GM12801 (cell line): ENCODE results near the gene CEBPB.

ENCODE experiments used
- TF ChIP-seq, protein P1 (sequence below): IDR thresholded peaks from one replicate; pipeline ENCODE4 v1.5.1; 2011; ENCODE audit warnings: control low read depth; ENCODE audit not compliant: insufficient read length; ENCODE audit errors: extremely low read depth

CEBPB gene

DNA sequence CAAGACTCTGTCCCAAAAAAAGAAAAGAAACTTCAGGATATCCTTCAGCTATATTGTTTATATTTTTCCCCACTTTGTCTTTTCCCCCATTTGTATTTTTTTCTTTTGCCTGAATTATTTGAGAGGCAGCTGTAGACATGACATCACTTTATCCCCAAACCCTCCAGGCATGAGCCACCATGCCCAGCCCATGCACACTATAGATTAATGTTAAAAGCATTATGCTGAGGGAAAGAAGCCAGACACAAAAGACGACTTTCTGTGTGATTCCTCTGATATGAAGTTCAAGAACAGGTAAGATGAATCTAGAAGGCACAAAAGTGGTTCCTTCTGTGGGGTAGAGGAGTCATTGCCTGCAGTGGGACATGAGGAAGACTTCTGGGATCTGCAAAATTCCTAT is 16.4 kb downstream of the CEBPB start:
- TF ChIP-seq, protein P1, sequence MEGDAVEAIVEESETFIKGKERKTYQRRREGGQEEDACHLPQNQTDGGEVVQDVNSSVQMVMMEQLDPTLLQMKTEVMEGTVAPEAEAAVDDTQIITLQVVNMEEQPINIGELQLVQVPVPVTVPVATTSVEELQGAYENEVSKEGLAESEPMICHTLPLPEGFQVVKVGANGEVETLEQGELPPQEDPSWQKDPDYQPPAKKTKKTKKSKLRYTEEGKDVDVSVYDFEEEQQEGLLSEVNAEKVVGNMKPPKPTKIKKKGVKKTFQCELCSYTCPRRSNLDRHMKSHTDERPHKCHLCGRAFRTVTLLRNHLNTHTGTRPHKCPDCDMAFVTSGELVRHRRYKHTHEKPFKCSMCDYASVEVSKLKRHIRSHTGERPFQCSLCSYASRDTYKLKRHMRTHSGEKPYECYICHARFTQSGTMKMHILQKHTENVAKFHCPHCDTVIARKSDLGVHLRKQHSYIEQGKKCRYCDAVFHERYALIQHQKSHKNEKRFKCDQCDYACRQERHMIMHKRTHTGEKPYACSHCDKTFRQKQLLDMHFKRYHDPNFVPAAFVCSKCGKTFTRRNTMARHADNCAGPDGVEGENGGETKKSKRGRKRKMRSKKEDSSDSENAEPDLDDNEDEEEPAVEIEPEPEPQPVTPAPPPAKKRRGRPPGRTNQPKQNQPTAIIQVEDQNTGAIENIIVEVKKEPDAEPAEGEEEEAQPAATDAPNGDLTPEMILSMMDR: no peak

DNA sequence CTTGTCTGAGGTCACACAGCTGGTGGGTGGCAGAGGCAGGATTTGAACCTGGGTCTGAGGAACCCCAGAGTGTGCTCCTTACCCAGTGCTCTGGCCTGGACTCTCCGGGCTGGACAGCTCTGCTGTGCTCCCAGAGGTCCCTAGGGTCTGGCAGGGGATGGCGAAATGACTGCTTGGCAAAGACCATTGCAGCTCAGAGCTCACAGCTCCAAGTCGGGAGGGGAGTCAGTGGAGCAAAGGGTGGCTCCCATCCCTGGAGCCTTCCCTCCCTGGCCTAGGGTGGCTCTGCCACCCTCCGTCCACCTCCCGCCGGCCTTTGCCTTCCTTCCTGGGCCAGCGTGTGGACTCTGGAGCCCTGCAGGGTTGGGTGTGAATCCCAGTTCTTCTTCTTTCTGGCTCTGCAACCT is 17.5 kb downstream of the CEBPB start:
- TF ChIP-seq, protein P1: no peak

DNA sequence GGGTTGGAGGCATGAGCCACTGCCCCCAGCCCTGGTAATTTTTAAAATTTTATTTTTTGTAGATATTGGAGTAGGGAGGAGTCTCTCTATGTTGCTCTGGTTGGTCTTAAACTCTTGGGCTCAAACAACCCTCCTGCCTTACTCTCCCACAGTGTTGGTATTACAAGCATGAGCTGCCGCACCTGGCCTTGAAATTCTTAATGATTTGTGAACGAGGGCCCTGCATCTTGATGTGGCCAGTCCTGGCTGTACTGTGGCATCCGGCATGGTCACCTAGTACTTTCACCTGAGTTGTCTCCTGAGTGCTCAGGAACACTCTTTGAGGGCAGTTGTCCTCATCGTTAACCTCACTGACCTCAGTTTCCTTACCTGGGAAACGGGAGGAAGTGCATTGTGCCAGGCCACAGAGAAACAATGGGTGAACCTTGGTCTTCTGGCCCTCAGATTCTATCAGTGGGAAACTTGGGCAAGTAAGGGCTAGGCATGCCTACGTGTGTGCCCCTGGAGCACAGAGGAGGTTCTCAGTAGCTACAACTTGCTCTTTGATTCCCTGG is 19.5 kb downstream of the CEBPB start:
- TF ChIP-seq, protein P1: no peak

DNA sequence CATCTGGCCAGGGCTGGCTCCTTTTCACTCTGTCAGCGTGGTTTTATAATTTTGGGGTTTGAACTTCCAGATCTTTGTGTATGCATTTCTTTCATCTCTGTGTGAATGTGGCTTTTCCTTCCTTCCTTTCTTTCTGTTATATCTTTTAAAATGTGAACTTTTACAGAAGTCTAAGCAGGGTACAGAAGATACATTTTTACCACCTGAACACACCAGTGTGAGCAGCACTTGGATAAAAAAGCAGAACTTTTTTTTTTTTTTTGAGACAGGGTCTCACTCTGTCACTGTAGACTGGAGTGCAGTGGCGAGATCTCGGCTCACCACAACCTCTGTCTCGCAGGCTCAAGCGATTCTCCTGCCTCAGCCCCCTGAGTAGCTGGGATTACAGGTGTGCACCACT is 20.5 kb downstream of the CEBPB start:
- TF ChIP-seq, protein P1: no peak

DNA sequence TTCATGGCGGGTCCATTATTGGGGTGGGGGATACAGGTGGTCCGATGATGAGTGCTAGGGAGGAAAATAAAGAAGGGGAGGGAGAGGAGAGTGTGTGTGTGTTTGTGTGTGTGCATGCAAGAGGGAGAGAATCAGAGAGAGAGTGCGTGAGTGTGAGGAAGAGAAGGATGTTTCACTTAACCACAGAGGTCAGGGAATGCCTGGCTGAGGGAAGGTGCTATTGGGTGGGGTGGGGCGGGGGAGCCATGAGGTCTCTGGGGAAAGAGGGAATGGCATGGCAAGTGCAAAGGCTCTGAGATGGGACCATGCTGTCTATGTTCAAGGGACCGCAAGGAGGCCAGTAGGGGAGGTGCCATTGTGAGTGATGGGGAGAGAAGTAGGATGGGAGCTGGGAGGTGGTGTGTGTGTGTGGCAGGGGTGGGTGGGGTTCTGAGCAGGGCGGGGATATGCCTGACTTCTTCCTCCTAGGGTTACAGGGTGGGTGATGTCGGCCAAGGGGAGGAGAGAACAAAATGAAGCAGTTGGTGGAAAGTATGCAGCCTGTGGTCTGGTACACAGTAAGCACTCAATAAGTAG is 23.0 kb downstream of the CEBPB start:
- TF ChIP-seq, protein P1: no peak

DNA sequence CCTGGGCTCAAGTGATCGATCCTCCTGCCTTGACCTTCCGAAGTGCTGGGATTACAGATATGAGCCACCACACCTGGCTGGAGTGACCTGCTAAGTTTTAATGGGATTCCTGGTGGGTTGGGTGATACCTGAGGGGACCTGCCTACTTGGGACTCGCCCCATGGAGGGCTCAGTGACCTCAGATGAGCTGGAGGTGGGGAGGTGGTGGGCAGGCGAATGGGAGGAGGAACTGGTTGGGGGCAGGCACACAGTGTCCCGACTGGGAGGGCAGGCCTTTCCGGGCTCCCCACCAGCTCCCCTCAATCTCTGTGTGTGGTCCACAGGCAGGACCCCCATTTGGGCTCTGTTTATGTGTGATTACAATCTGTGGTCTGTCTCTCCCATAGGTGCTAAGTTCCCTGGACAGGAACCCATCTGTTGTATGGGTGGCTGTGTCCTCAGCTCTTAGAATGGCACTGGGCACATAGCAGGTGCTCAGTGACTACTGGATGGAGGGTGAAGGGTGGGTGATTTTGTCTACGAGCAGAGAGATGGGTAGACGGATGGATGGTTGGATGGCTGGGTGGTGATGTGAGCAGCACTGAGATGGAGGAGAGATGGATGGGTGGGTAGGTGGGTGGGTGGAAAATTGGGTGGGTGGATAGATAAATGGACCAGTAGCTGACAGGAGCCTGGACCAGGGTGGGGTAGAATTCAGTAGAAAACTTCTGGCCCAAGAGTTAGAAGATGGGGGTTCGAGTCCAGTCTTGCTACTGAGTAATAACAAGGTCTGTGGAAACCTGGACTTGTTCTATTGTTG is 23.8 kb downstream of the CEBPB start:
- TF ChIP-seq, protein P1: no peak

DNA sequence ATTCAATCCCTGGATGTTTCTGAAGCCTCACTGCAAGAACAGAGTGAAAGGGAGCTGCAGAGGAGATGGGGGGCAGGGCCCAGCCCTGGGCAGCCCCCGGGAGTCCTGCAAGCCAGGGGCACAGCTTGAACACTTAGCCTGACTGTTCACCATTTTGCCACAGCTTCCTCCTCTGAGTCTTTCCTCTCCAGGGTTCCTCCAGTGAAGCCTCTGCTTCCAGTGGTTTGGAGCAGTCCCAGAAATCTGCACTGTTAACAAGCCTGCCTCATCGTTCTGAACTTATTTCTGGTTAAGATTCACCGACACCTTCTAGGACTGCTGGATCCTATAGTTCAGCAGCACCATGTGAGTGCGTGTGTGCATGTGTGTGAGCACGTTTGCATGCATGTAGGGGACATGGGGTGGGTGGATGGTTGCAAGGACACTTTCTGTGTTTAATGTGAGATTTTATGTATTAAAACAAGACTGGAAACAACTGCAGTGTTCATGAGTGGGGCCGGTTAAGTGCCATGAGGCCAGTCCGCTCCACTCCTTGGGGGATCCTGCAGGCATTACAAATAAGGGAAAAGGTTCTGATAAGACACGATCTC is 24.6 kb downstream of the CEBPB start:
- TF ChIP-seq, protein P1: no peak
